ENCODE measurements around the gene OR6C76.
"Not testable (repeated sequence)": the region's sequence is repeated elsewhere in the genome, so short reads cannot be mapped to it uniquely, and the experiment has no call there.

OR6C76 gene

DNA sequence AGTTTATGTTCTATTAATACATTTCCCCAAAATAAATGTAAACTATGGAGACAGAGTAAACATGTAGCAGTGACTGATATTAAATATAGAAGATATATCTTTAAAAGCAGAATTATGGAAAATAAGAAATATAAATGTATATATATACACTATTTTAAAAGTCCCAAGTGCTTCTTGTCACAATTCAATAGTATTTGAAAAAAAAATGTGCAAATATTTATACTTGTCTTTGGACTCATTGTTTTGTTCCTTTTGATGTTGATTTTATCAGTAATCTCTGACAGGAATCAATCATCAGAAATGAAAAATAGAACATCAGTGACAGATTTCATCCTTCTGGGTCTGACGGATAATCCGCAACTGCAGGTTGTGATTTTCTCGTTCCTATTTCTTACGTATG, at the start of gene OR6C76:
TSS of gene OR6C76 (plus strand) at position 301 of the 400 bp plus-strand sequence. CDS start at position 301, 0 bp downstream.
- intact Hi-C loops (cut with DNase I), result no loop called here
- no peak for DNase-seq

DNA sequence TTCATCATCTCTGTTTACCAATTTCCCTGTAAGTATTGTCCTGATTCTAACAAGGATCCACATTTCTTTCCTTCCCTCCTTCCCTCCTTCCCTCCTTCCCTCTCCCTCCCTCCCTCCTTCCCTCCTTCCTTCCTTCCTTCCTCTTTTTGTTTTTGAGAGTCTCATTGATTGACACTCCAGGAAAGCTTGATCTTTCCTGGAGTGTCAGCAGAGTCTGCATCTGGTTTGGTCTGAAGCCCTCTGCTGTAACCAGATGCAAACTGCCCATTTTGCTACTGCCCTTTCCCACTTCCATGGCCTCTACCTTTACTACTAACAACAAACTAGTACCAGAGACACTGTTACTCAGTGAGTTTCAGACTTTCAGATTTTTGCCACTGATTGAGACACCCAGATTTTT, 40.2 kb upstream of the OR6C76 start:
- DNase-seq, result no peak
- intact Hi-C loops (cut with DNase I), result no loop called here

DNA sequence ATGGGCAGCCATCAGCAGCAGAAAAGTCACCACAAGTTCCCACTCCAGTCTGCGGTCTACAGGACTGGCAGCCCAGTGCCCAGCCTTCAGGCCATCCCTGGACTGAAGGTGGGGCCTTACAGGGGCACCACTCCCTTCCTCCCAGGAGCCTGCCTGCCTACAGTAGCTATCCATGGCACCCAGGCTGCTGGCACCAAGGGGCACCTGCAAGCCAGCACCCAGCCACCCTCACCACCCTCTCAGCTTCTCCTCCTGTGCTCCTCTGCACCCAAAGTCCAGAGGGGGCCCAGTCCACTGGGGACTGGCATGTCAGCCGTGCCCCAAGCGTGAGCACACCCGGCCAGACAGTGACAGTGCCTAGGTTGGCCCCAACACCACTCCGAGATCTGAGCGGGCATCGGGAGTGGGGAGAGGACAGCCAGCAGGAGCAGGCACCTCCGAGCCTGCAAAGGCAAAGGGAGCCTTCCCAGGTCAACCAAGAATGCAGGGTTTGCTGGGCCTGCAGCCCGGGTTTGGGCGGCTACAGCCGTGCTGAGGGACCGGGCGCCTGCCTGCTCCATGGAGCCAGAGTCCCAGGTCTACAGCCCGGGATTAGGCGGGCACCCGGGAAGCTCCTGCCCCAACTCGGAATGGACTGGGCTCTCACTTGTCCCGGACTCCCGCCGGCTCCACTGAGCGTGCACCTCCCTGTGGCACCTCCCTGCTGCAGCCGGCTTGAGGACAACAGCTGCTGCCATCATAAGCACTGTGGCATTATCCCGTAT, 33.8 kb upstream of the OR6C76 start:
- intact Hi-C loops (cut with DNase I), result no loop called here
- DNase-seq, result peak in 3 of 10 donors; percentile 55 to 78 (median 76)

DNA sequence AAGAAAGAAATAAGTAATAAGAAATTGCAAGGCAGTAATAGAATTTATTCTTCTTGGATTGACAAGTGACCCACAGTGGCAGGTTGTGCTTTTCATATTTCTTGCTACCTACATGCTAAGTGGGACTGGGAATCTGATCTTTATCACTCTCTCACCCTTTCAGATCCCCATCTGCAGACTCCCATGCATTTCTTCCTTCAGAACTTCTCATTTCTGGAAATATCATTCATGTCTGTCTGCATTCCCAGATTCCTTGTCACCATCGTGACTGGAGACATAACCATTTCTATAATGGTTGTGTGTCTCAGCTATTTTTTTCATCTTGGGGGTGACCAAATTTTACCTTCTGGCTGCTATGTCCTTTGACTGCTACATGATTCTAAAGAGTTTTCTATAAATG, 29.7 kb upstream of the OR6C76 start:
- DNase-seq, result no peak
- intact Hi-C loops (cut with DNase I), result no loop called here

DNA sequence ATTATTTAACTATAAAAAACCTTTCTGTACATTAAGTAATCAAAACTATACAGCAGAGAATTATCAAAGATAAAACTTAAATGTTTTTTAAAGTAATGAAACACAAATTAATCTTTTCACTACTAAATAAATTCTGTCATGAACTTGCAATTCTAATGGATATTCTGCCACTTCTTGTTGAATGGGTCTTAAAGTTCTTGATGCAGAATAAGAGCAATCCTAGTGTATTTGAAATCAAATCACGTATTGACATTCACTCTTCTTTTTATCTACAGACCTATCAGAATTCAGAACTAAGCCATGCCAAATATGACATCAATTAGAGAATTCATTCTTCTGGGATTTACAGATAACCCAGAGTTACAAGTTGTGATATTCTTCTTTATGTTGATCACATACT, 25.8 kb upstream of the OR6C76 start, which contains the start of gene OR6C65:
TSS of gene OR6C65 (plus strand) at position 301 of the 400 bp plus-strand sequence. CDS start at position 301, 0 bp downstream.
- no peak for DNase-seq
- intact Hi-C loops (cut with DNase I), result no loop called here

DNA sequence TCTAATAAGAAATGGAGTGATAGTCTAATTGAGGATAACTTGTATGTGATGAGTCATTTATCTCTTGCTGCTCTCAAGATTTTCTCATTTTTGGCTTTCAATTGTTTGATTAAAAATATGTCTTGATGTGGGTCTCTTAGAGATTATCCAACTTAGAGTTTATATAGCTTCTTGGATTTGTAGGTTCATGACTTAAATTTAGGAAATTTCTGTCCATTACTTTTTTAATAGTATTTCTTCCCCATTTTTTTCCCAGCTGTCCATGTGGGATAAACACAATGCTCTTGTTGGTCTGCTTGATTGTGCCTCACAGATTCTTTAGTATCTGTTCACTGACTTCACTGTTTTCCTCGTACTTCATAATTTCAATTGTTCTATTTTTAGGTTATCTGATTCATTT, 18.2 kb upstream of the OR6C76 start:
- intact Hi-C loops (cut with DNase I), result no loop called here
- DNase-seq, result no peak

DNA sequence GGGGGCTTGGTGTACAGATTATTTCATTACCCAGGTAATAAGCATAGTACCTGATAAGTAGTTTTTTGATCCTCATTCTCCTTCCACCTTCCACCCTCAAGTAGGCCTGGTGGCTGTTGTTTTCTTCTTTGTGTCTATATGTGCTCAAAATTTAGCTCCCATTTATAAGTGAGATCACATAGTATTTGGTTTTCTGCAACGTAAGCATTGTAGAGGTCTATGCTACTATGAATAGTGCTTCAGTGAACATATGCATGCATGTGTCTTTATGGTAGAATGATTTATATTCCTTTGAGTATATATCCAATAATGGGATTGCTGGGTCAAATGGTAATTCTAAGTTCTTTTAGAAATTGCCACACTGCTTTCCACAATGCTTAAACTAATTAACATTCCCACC, 16.9 kb upstream of the OR6C76 start:
- intact Hi-C loops (cut with DNase I), result not testable (repeated sequence)

DNA sequence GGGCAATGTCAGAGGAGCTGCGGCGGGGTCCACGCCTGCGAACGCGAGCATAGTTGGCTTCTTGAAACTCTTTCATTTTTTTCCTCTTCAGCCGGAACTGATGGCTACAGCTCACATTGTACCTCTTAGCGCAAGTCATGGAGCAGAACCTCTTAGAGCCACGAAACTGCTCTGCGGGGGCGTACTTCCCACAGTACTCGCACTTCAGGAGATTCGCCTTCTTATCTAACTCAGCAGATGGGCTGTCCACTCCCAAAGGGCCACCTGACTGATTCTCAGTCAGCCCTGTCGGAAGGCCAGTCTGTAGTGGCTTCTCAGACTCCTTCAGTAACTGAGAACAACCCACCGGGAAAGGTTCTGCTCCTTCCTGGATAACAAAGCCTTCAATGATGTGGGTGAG, 13.9 kb upstream of the OR6C76 start:
- DNase-seq; intact Hi-C loops (cut with DNase I): not testable (repeated sequence)

More for the DNA sequence above, 16.9 kb upstream of the OR6C76 start:
- DNase-seq, result not testable (repeated sequence)

DNA sequence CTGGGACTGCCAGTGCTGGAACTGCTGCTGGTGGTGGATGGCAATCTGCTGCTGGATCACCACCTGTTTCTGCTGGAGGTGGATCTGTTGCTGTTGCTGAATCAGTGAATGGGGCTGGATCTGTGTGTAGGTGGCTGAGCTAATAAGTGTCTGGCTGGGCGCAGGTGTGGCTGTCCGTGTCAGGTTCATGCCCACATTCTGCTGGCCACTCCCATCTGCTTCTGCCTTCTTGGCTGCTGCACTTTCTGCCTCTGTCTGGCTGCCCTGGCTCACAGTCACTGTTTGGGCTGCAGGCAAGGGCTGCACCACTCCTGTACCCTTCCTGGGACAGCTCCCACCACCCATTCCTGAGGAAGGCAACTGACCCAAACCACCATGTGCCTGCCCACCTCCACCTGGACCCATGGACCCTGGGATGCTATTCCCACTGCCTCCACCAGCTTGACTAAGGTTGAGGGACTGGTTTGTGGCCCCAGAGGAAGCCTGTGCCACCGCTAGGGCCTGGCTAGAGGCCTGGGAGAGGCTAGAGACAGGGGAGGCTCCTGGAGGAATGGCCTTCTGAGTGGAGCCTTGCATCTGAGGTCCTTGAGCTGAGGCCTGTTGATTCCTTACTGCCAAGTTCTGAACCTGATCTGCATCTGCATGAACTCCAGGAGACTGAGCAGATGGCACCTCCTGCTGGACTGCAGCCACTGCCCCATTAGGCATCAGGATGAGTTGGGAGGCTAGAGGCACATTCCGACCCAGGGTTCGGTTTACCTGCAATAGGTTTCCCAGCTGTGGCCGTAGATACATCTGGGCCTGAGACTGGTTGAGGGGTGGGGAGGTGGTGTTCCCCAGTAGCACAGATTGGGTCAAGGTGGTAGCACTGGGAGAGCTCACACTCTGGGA, 12.3 kb upstream of the OR6C76 start:
- intact Hi-C loops (cut with DNase I), result not testable (repeated sequence)
- peak in 1 of 10 donors; percentile 72 for DNase-seq

DNA sequence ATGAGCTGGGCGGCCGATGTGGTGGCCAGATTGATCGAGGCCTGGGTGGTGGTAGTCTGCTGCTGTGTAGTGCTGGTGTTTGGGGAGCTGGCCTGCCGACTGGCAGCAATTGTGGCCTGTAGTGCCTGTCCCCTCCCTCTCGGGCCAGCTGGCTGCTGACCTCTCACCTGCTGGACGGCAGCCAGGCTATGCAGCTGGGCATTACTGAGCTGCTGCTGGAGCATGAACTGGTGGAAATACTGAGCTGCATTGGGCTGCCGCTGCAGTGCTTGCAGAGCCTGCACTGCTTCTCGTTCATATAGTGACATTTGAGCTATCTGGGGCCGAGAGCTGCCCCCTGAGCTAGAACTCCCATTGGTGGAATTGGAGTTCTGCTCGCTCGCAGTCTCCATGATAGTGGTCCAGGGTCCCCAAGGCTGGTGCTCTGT, 11.6 kb upstream of the OR6C76 start:
- intact Hi-C loops (cut with DNase I), result not testable (repeated sequence)

DNA sequence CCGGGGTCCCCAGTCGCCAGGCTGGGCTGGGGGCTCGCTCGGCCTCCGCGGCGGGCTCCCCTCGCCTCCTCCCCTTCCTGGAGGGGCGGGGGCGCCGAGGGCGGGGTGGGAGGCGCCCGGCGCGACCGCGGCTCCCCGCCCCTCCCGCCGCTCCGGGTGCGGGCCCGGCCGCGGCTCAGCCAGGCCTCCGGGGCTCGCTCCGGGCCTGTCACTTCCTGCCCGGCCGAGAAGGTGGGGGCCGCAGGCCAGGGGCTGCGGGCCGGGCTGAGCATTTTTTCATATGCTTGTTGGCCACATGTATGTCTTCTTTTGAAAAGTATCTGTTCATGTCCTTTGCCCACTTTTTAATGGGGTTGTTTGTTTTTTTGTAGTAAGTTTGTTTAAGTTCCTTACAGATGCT, 11.2 kb upstream of the OR6C76 start:
- not testable (repeated sequence) for DNase-seq

More for the DNA sequence above, 11.6 kb upstream of the OR6C76 start:
- DNase-seq, result peak in 2 of 10 donors; percentile 51 to 62

DNA sequence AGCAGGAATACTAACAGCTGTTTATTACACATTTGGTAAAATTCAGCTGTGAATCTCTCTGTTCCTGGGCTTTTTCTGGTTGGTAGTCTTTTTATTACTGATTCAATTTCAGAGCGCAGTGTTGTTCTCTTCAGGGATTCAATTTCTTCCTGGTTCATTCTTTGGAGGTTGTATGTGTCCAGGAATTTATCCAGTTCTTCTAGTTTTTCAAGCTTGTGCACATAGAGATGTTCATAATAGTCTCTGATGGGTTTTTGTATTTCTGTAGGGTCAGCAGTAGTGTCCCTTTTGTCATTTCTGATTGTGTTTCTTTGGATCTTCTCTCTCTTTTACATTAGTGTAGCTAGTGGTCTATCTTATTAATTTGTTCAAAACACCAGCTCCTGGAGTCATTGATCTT, 9.1 kb upstream of the OR6C76 start:
- intact Hi-C loops (cut with DNase I), result no loop called here
- DNase-seq, result no peak

More for the DNA sequence above, 11.2 kb upstream of the OR6C76 start:
- intact Hi-C loops (cut with DNase I), result not testable (repeated sequence)

DNA sequence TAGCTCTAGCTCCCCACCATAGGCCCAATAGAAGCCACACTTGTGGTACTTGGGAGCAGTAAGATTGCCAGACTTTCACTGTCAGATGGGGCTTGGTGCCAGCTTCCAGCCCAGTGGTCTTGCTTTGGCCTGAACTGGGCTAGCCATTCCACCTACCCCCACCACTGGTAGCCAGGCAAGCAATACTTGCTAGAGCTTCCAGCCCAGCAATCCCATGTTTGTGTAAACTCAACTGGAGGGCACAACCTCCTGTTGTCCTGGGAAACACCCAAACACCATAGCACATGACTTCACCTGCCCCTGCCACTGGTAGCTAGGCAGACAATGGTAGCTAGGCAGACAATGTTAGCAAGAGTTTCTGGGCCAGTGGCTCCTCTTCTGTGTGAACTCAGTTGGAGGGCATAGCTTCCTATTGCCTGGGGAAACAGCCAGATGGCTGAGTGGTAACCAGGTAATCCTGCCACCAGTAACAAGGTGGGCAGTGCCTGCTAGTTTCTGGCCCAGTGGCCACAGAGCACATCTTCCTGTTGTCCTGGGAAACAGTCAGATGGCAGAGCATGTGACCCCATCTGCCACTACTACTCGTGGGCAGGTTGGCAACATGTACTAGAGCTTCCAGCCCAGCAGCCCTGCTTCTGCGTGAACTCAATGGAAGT, 5.6 kb upstream of the OR6C76 start:
- intact Hi-C loops (cut with DNase I), result no loop called here
- DNase-seq, result peak in 1 of 10 donors; percentile 37

DNA sequence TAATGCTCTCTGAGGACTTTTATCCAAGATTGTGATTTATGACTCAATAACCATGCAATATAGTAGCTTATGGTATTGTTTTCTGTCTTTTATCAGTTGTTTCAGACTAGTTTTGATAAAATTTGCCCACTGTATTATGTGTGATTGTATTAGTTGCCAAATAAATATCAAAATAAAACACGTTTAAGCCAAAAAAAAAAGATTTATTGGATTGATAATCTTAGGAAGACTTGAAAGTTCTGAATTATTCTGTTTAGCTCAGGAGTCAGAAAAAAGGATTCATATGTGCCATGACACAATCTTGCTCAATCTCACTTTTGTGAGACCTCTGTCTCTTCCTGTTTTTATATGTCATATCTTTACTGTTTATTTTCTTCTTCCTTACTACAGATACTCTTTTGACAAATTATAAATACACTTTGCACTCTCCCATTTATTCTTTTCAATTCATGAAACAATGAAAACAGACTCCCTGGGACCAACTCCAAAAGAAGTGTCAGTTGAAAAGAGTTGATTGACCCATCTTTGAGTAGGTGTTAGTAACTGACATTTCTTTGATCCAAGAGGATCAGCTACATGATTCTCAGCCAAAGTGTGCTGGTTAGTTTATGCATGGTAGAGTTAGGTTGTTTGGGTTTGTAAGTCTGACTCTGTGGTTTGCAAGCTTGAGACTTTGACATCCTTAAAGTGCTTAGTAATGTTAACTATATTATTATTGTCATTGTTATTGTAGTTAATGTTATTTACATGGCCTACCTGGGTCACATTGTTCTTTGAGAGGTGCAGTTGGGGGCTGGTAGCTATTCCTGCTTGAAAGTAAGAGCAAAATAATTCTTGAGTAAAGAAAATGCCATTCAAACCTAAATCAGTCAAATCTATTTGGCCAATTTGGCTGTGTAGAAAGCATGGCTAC, 2.5 kb downstream of the OR6C76 start:
- no peak for DNase-seq
- intact Hi-C loops (cut with DNase I), result no loop called here

DNA sequence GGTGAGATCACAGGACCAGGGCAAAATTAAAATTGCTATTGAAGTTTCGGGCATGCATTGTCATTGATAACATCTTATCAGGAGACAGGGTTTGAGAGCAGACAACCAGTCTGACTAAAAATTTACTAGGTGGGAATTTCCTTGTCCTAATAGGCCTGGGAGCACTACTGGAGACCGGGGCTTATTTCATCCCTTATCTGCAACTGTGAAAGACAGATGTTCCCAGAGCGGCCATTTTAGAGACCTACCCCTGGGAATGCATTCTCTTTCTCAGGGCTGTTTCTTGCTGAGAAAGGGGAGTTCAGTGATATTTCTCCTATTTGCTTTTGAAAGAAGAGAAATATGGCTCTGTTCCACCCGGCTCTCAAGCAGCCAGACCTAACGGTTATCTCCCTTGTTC, 15.2 kb downstream of the OR6C76 start:
- intact Hi-C loops (cut with DNase I); DNase-seq: not testable (repeated sequence)

DNA sequence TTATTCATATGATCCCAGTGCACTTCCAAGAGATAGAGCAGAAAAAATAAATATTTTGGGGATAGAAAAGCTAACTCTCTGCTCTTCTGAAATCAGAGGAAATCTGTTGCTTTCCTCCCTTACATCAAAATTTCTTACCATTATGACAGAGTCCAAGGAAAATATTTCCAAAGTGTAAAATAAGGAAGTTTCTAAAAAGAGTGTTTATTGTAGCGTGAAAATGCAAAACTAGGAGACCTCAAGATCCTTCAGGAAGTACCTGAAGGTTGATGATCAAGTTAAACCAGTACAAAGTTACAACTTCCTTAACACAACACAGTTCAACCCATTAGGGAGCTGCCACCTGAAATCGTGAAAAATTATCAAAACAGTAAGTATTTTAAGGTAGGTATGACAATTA, 17.7 kb downstream of the OR6C76 start, which contains the start of gene OR6C2:
TSS of gene OR6C2 (plus strand) at position 301 of the 400 bp plus-strand sequence. CDS start 8,138 bp downstream, outside the sequence.
- intact Hi-C loops (cut with DNase I), result no loop called here
- no peak for DNase-seq

DNA sequence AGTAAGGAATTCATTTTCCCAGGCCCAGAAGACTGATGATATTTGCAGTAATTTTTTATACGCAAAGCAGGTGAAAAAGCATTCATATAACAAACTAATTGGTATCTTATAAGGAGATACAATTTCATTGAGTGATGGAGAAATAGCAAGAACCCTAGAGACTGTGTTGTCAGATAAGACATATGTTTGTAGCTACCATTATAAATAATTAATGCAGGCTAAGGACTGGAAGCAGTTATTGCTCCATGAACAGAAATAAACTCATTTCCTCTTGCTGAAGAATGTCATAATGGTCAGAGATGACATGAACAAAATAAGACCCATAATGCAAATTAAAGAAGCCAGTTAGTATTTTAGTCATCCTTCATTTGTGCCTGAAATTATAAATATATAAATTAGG, 19.3 kb downstream of the OR6C76 start:
- no peak for DNase-seq
- intact Hi-C loops (cut with DNase I), result no loop called here

DNA sequence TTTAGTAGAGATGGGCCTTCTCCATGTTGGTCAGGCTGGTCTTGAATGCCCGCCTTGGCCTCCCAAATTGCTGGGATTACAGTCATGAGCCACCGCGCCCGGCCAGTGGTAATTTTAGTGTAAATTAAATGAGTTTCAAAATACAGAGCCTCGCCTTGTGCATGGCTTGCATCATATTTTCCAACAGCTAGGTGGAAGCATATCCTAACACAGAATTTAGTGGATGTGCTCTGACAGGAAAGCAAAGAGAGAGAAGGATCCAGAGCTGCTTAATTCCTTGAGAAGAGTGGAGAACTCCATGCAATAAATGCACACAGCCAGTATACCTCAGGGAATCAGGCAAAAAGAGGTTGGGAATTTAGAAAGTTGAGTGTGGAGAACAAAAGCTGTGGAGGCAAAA, 20.3 kb downstream of the OR6C76 start:
- no peak for DNase-seq
- intact Hi-C loops (cut with DNase I), result no loop called here

DNA sequence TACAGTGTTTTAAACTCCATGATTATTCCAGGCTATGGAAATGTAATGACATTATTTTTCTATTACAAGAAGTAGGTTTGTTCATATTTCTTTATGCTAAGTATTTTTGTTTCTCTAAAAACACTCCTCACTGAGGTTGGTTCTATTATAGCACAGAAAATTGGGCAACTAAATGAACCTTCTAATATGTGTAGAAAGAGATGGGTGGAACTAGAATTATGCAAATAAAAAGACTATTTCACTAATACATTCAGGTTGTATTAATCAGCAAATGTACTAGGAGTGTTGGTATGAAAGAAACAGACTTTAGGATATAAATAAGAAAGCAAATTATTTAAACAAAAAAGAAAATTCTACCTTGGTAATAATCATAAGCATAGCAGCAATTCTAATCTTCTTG, 22.8 kb downstream of the OR6C76 start:
- intact Hi-C loops (cut with DNase I), result no loop called here
- DNase-seq, result no peak

Data from posterior cingulate gyrus (tissue), 11 donors.